Astrocyte of the spinal cord (primary cell): Measurements from ENCODE around the gene KRTAP16-1.
"Not testable (repeated sequence)": the region's sequence is repeated elsewhere in the genome, so short reads cannot be mapped to it uniquely, and the experiment has no call there.

Experiments used
- DNase-seq: peaks from one replicate; pipeline ENCODE4 v3.0.0; 2011; ENCODE audit warnings: low read depth, low spot score
- H3K4me3 ChIP-seq: 2 replicates; pipeline ENCODE4 v1.5.1; 2011; ENCODE audit warnings: low read depth, mild to moderate bottlenecking, low read length, moderate library complexity
- in situ Hi-C: cut with HindIII; loops from 2 replicates; pipeline ENCODE4 v1.10.0; 2017; ENCODE audit warnings: low sequenced_read_pairs
- TF ChIP-seq, protein P1 (sequence below): IDR thresholded peaks from 2 replicates; pipeline ENCODE4 v1.5.1; 2012; ENCODE audit warnings: low read depth, mild to moderate bottlenecking, low read length, inconsistent platforms

Gene KRTAP16-1, protein sequence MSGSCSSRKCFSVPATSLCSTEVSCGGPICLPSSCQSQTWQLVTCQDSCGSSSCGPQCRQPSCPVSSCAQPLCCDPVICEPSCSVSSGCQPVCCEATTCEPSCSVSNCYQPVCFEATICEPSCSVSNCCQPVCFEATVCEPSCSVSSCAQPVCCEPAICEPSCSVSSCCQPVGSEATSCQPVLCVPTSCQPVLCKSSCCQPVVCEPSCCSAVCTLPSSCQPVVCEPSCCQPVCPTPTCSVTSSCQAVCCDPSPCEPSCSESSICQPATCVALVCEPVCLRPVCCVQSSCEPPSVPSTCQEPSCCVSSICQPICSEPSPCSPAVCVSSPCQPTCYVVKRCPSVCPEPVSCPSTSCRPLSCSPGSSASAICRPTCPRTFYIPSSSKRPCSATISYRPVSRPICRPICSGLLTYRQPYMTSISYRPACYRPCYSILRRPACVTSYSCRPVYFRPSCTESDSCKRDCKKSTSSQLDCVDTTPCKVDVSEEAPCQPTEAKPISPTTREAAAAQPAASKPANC

DNA sequence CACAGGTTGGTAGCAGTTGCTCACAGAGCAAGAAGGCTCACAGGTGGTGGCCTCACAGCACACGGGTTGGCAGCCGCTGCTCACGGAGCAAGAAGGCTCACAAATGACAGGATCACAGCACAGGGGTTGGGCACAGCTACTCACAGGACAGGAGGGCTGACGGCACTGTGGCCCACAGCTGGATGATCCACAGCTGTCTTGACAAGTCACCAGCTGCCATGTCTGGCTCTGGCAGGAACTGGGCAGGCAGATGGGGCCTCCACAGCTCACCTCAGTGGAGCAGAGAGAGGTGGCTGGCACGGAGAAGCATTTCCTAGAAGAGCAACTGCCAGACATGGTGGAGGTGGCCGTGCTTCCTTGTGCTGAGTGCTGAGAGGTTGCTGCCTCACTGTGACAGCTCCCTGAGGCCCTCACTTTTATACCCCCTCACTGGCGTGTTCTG, at the start of gene KRTAP16-1:
Gene KRTAP16-1 (minus strand): TSS at position 392 of the 442 bp plus-strand sequence. CDS start 56 bp downstream, at position 336.
- TF ChIP-seq, protein P1, sequence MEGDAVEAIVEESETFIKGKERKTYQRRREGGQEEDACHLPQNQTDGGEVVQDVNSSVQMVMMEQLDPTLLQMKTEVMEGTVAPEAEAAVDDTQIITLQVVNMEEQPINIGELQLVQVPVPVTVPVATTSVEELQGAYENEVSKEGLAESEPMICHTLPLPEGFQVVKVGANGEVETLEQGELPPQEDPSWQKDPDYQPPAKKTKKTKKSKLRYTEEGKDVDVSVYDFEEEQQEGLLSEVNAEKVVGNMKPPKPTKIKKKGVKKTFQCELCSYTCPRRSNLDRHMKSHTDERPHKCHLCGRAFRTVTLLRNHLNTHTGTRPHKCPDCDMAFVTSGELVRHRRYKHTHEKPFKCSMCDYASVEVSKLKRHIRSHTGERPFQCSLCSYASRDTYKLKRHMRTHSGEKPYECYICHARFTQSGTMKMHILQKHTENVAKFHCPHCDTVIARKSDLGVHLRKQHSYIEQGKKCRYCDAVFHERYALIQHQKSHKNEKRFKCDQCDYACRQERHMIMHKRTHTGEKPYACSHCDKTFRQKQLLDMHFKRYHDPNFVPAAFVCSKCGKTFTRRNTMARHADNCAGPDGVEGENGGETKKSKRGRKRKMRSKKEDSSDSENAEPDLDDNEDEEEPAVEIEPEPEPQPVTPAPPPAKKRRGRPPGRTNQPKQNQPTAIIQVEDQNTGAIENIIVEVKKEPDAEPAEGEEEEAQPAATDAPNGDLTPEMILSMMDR = no peak
- DNase-seq = no peak
- no peak within 1 kb of the TSS for H3K4me3 ChIP-seq
- in situ Hi-C loops = no loop called here

DNA sequence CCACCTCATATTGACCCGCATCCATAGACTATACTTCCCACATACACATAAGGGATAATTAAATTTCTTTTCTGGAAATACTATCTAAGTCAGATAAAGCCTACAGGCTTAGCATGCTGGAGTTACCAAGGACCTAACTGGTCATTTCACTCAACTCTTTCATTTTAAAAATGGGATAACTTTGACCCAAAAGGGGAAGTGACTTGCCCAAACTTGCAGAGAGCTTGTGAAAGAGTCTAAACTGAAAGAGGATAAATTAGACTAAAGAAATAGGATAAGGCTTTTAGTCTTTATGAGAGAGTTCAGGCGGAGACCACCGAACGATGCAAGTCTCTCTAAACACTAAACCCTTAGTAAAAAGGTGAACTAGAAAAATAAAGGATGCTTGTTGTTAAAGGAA, 45.4 kb upstream of the KRTAP16-1 start:
- in situ Hi-C loops = no loop called here
- TF ChIP-seq, protein P1 = no peak
- no peak for DNase-seq
- H3K4me3 ChIP-seq = no peak overlapping the region

DNA sequence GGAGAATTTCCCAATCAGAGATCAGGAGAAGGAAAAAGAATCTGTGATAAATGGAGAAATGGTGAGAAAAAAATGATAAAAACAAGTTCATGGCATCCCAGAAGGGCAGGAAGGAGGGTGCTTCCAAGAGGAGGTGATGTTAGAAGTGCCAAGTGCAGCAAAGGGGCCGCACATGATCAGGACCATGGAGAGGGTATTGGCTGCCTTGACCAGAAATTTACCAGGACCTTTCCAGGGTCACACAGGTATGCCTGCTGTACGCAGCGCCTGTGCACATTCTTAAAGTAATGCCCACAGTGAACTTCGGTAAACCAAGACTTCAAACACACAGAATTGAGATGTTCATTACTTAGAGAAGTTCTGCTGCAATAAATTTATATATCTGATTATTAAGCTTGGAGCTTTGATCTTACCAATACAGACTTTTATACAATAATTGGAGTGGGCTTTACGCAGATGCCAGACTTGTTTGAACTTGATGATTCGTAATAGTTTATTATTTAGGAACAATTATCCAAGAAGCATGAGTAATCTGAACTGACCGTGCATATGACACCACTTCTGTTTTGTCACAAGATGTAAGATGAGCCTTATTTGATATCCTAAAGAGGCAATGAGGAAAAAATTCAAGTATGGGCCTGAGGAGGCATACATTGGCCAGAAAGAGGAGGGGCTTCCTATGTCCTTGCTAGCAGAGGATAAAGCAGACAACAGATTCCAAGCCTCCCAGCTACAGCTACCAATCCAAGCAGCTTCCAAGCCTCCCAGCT, 43.7 kb upstream of the KRTAP16-1 start:
- no peak for DNase-seq
- in situ Hi-C loops = no loop called here
- TF ChIP-seq, protein P1 = no peak
- no peak overlapping the region for H3K4me3 ChIP-seq

DNA sequence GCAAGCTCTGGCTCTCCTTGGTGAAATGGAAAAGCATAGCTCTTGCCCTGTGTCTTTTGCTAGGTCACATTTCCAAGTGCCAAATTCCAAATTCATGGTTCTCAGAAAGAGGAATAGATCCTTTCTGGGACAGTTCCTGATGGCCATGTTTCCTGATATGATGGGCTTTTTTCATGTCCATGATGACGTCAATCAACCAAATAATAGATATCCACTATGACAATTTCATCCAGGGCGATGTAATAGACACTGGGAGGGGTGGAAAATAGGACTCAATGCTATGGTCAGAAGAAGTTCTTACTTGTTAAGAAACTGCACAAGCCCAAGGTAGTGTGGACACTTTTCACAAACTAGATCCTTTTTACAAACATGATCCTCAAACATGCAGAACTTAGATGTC, 42.1 kb upstream of the KRTAP16-1 start:
- no peak overlapping the region for H3K4me3 ChIP-seq
- TF ChIP-seq, protein P1 = no peak
- no peak for DNase-seq
- in situ Hi-C loops = no loop called here

DNA sequence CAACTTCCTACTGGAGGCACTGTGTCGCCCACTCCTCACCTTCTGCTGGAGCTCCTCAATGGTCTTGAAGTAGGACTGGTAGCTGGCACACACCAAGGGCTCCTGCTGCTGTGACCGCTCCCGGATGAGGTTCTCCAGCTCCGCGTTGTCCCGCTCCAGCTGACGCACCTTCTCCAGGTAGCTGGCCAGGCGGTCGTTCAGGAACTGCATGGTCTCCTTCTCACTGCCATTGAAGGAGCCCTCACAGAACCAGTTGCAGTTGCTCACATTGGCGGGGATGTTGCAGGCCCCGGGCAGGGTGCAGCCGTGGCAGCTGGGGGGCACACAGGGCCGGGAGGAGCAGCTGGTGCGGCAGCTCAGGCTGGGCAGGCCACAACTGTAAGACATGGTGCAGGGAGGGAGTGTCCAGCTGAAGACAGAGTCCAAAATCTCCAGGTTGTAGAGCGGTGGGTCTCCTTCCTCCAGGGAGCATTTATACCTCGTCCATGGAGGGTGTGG, 41.3 kb upstream of the KRTAP16-1 start, which contains the start of gene KRT33A:
Gene KRT33A (minus strand): TSS at position 448 of the 498 bp plus-strand sequence. CDS start 61 bp downstream, at position 387.
- DNase-seq, in situ Hi-C loops, H3K4me3 ChIP-seq: not testable (repeated sequence)

DNA sequence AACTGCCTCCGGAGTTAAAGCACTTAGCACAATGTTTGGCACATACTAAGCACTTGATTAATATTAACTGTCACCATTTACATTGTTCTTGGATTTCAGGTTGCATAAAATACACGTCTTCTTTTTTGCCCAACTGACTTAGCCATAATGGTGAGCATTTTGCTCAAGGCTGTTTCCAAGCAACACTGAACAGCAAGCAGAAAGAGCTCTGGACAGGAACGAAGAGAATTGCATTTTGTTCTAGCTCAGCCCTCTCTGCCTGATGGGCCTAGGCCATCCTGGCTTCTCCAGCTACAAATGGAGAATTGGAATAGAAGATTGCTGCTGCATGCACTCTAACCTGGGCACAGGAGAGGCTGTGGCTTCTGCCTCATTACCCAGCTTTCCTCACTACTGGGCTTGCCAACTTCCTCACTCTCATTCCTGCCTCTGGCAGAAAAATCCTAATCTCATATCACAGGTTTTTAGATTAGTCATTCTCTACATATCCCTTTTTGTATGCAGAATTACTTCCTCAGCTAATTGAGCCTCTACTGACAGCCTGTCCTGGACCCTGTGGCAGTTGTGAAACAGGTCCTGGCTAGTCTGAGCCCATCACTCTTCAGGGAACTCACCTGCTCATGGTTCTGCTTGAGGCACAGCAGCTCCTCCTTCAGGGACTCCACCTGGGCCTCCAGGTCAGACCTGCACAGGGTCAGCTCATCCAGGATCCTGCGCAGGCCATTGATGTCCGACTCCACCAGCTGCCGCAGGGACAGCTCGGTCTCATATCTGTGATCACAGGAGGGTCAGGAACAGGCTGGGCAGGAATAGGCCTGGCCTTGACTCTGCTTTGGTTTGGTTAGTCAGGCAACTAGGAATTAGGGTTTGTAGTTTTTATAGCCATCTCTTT, 39.0 kb upstream of the KRTAP16-1 start:
- TF ChIP-seq, protein P1 = no peak
- in situ Hi-C loops = no loop called here
- no peak overlapping the region for H3K4me3 ChIP-seq
- DNase-seq = no peak

DNA sequence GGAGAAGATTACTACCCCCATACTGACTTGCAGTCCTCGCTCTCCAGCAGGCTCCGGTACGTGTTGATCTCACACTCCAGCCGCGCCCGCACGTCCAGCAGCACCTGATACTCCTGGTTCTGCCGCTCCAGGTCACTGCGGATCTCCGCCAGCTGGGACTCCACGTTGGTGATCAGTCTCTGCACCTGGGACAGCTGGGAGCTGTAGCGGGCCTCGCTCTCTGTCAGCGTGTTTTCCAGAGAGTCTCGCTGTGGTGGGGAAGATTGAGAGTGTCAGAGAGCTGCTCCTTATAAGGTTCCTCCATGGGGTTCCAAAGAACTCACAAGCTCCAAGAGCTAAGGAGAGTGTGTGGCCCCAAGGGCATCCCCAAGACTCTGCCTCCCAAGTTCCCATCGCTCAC, 37.3 kb upstream of the KRTAP16-1 start:
- DNase-seq, H3K4me3 ChIP-seq, in situ Hi-C loops: not testable (repeated sequence)
